ENCODE data around the gene SLC16A5. TPM values are rescaled to one million over a fixed set of nuclear protein-coding genes. Genes with fewer than 3 reads are reported as not detected.

The SLC16A5 gene
- total RNA-seq (2013) = 21.3 TPM
- polyA plus RNA-seq (10 to 100 TPM; 26.1 to 99.4 (median 27.0) TPM), polyA minus RNA-seq (29.4 and 32.9 TPM in 2 replicates), total RNA-seq (3.5 to 29.4 (median 23.4) reads per million in 11 experiments)

GRCh38 chr17:75087558-75088453, at the start of gene SLC16A5:
Gene SLC16A5 (plus strand): TSS chr17:75087954. CDS start chr17:75093637, 5,683 bp downstream.
- WGBS (ENCODE audit: insufficient coverage) = under 1% methylated on average over 59 of the region's 69 CpGs
- Histone ChIP-seq H3K4me1 (ENCODE audit: control insufficient read depth in 1 of 2, insufficient read depth in 2 of 2, low read length in 2 of 2) (peaks cover 65 to 70% of the 10 kb centered on the region in 2 donors), H3K4me2 (replicated peaks; ENCODE audit: extremely low read depth, low read length, poor library complexity, severe bottlenecking) (peak within 1 kb of the TSS; percentile 93), H3K9me3 (replicated peaks in 1 of 2; ENCODE audit: control insufficient read depth in 1 of 2, insufficient read depth in 1 of 2, low read length in 2 of 2) (no peaks in the 10 kb centered on the region), H3K9ac (ENCODE audit: insufficient read depth, low read length, poor library complexity, severe bottlenecking) (peak within 1 kb of the TSS; percentile 88), H3K27me3 (ENCODE audit: control insufficient read depth in 2 of 2, insufficient read depth in 2 of 2, low read length in 2 of 2) (no peaks in the 10 kb centered on the region), H3K36me3 (replicated peaks in 1 of 2; ENCODE audit: control insufficient read depth in 1 of 2, insufficient read depth in 2 of 2, low read length in 2 of 2) (no peaks in the 10 kb centered on the region), H3K79me2 (ENCODE audit: insufficient read depth, low read length) (peaks cover 49% of the 10 kb centered on the region), H4K20me1 (ENCODE audit: insufficient read depth, low read length) (peaks cover 13% of the 10 kb centered on the region), H3K4me3 (replicated peaks in 1 of 3; ENCODE audit: low read depth in 2 of 3, low read length in 3 of 3) (peak within 1 kb of the TSS; percentile 63 to 97 (median 89)), H3K27ac (ENCODE audit: low read depth in 1 of 2, low read length in 2 of 2) (peak within 1 kb of the TSS; percentile 88 to 91), H2AFZ (ENCODE audit: insufficient read depth, low read depth, low read length, poor library complexity, severe bottlenecking) (peak within 1 kb of the TSS; percentile 73)
- DNase-seq = peak; percentile 82 to 89 (median 87)
- Mint-ChIP-seq H3K27me3 (ENCODE audit: low read depth in 3 of 3) (peaks cover 0 to 6% (median 2%) of the 10 kb centered on the region in 3 donors), H3K4me3 (peak within 1 kb of the TSS; percentile 86 to 91), H3K27ac (peak within 1 kb of the TSS; percentile 90 to 96 (median 95)), H3K9me3 (no peaks in the 10 kb centered on the region), H3K4me1 (peaks cover 66% of the 10 kb centered on the region), H3K36me3 (peaks cover 8 to 12% of the 10 kb centered on the region in 2 donors)
- intact Hi-C loops (cut with micrococcal nuclease) = no loop called here
- TF ChIP-seq CTCF (IDR thresholded peaks at IDR 0.05) = no peak

GRCh38 chr17:75039238-75039637, 48.5 kb upstream of the SLC16A5 start:
- Histone ChIP-seq H3K4me1 (ENCODE audit: control insufficient read depth in 1 of 2, insufficient read depth in 2 of 2, low read length in 2 of 2) (peaks cover 19 to 31% of the 10 kb centered on the region in 2 donors), H3K27me3 (ENCODE audit: control insufficient read depth in 2 of 2, insufficient read depth in 2 of 2, low read length in 2 of 2) (peaks cover 0 to 1% of the 10 kb centered on the region in 2 donors), H3K4me3 (replicated peaks in 1 of 3; ENCODE audit: low read depth in 2 of 3, low read length in 3 of 3) (no peak overlapping the region), H4K20me1 (ENCODE audit: insufficient read depth, low read length) (peaks cover 8% of the 10 kb centered on the region), H2AFZ (ENCODE audit: insufficient read depth, low read depth, low read length, poor library complexity, severe bottlenecking) (no peak overlapping the region), H3K9me3 (replicated peaks in 1 of 2; ENCODE audit: control insufficient read depth in 1 of 2, insufficient read depth in 1 of 2, low read length in 2 of 2) (no peaks in the 10 kb centered on the region), H3K27ac (ENCODE audit: low read depth in 1 of 2, low read length in 2 of 2) (no peak overlapping the region), H3K9ac (ENCODE audit: insufficient read depth, low read length, poor library complexity, severe bottlenecking) (no peak overlapping the region), H3K79me2 (ENCODE audit: insufficient read depth, low read length) (peaks cover 6% of the 10 kb centered on the region), H3K4me2 (replicated peaks; ENCODE audit: extremely low read depth, low read length, poor library complexity, severe bottlenecking) (no peak overlapping the region), H3K36me3 (replicated peaks in 1 of 2; ENCODE audit: control insufficient read depth in 1 of 2, insufficient read depth in 2 of 2, low read length in 2 of 2) (peaks cover 37 to 44% of the 10 kb centered on the region in 2 donors)
- peaks cover 9 to 13% (median 10%) of the 10 kb centered on the region in 3 donors for H3K27me3 Mint-ChIP-seq (ENCODE audit: low read depth in 3 of 3)
- H3K36me3 Mint-ChIP-seq = peaks cover 42 to 47% of the 10 kb centered on the region in 2 donors
- DNase-seq = no peak
- intact Hi-C loops (cut with micrococcal nuclease) = loop anchor here in 1 of 2 donors (10.0 kb wide), 2 partner anchors 54 to 226 kb away; partner anchors contain the start of genes CDR2L, GGA3 and MRPS7
- no peak overlapping the region for H3K27ac Mint-ChIP-seq
- H3K9me3 Mint-ChIP-seq = peaks cover 0 to 4% (median 0%) of the 10 kb centered on the region in 7 donors
- peaks cover 28% of the 10 kb centered on the region for H3K4me1 Mint-ChIP-seq
- WGBS (ENCODE audit: insufficient coverage) = 0% methylated on average over 1 of the region's 5 CpGs
- no peak overlapping the region for H3K4me3 Mint-ChIP-seq
- no peak for TF ChIP-seq CTCF (IDR thresholded peaks at IDR 0.05)

Data from CD14-positive monocyte (primary cell).